HG03135 (cell line): ENCODE results near the gene SPON1.

ENCODE experiments used
- ATAC-seq: cut with Tn5 transposase; IDR thresholded peaks from one replicate; pipeline ENCODE4 v1.9.1; 2021; ENCODE audit warnings: mild to moderate bottlenecking, moderate library complexity; ENCODE audit not compliant: unreplicated experiment

SPON1 gene

DNA sequence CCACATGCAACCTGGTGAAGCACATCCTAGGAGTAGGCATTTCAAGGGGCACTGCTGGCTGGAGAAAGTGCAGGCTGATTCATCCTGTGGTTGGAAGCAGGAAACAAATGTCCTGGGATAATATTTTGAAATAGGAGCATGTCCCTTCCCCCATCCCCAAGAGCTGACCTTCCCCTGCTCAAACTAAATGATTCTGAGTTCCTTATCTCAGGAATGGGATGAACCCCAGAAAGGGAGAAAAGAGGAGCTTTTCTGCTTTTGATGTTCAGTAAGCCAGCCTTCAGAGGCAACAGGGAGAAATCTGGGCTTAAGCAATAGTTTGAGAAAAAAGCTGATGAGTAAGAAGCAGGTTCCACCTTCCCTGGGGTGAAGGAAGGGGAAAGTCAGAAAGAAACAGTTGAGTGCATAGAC is 19.5 kb upstream of the SPON1 start:
- no peak for ATAC-seq

DNA sequence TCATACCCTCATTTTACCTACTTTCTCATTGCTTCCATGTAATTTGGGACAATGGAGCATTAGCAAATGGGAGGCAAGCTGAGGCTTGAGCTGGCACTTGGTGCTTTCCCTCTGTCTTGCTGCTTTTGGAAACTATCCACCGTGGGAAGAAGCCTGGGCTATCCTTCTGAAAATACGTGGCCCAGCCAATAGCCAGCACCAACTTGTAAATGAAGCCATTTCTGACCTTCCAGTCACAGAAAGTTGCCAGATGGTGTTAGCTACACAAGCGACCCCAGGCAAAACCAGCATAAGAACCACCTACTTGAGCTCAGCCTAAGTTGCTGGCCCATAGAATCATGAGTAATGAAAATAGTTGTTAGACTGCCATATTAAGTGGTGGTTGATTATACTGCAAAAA is 18.5 kb upstream of the SPON1 start:
- ATAC-seq: no peak

DNA sequence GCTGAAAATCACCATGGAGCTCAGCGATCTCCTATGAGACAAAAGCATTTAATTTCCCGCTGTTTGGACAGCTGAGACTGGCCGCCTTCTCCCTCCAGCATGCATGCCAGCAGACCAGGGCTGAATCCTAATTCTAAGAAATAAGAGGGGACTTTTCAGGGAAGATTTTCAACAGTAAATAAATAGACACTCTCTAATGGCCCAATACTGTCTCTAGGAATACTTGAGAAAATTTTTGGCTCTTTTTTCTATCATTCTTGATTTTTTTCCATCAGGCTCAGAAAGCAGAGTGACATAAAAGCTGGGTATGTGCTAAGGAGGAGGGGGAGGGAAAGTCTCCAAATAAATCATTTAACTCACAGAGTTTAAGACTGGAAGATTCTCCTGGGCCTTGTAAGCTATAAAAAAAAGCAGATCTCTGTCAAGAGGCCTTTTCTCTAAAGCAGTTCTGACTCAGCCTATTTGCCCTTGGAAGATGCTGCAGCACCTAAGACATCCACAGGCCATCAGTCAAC is 17.6 kb upstream of the SPON1 start:
- ATAC-seq: no peak

DNA sequence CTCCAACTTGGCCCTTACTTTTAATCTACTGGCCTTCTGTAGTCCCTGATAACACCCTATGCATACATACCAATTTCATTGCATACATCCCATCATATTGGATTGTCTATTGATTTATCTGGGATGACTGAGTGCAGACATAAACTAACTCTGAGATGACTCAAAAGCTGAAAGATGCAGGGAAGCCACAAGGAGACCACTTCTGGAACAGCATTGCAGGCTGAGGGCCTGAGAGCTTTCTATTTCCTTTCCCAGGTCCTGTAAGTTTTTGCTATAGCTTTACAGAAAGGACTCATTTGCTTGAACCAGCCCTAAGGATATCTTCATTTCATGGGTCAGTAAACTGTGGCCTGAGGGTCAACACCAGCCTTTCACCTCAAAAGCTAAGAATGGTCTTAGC is 15.1 kb upstream of the SPON1 start:
- no peak for ATAC-seq

DNA sequence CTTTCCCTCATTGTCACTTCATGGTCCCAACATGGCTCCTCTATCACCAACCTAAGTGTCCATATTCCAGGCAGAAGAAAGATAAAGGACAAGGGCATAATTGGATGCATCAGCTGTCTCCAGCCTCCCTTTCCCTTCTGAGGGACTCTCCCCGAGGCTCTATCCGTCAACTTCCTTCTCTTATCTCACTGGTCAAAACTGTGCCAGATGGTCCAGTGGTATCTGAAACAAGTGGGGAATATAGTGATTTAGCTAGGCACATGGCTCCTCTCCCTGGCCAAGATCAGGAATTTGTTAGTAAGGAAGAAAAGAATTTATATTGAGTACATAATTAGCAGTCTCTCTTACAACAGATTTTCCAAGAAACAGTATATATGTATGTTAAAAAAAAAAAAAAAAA is 12.6 kb upstream of the SPON1 start:
- ATAC-seq: no peak

DNA sequence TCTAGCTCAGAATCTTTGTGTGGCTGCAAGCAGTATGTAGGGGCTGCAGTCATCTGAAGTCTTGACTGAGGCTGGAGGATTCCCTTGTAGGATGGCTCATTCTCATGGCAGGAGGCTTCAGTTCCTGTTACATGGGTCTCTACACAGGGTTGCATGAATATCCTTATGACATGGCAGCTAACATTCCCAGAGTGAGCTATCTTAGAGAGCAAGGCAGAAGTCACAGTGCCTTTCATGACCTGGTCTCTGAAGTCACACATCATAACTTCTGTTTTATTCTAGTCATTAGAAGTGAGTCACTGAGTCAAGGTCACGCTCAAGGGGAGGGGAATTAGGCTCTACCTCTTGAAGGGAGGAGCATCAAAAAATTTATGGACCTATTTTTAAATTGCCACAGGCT is 10.3 kb upstream of the SPON1 start:
- ATAC-seq: no peak

DNA sequence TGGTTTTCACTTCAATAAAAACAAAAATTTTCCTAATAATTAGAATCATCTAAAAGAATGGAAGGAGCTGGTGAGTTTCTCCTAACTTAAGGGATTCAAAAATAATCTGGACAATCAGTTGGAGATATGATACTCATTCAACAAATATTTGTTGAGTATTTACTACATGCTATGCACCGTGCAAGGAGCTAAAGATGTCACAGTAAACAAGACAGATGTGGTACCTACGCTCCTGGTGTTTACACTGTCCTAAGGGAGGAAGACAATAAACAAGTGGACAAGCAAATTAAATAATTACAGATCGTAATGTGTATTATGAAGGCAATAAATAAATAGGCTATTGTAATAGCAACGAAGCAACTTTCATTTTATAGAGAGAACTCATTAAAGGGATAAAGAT is 9.9 kb upstream of the SPON1 start:
- no peak for ATAC-seq

DNA sequence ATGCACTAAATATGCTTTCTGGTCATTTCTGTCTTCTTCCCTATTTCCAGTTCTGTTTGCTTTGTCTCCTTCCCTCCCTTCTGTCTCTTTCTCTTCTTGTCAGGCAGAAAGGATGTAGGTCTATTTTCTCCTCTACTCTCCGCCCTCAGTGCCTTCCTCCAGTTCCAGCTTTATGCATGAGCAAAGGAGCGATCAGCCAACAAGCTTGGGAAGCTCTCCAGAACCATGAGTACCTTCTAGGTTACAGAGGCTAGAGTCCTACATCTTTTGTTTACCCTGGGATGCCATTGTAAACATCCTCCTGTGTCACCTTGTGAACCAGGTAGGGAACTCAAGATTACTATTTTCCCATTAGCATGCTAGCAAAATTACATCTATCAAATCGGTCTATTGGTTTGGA is 7.9 kb upstream of the SPON1 start:
- ATAC-seq: no peak

DNA sequence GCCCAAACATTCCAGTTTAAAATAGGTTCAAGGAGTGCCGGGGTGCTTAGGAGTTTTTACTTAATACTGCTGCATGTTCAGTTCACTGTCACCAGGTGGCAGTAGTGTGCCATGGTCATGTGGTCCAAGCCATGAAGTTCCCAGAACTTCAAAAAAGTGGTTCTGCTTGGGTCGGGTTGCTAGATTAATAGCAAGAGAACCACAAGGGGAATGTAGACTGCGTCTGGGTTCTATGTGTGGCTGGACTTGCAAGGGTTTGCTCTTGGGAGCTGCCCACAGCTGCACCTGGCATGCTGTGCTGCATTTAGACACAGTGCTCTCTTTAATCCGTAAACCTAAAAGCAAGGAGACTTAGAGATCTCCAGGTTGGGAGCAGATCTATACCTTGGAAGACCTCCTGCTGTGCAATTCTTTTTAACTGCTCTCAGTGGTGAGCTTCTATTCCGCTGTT is 6.5 kb upstream of the SPON1 start:
- no peak for ATAC-seq

DNA sequence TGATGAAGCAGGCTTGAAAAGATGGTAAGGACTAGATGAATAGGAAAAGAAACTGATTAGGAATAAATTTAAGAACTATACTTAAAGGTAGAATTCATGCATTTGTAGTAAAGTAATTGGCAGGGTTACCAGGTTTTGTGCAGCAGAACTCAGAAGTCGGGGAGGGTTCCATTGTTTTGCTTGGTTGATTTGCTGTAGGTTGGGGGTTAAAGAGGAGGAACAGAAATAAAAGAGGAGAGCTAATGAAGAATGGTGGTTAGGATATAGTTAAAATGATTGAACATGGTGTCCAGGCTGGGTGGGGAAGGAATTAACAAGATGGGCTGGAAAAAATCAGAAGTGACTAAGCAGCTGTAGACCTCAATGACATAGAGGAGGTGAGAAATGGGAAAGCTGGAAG is 5.5 kb upstream of the SPON1 start:
- no peak for ATAC-seq

DNA sequence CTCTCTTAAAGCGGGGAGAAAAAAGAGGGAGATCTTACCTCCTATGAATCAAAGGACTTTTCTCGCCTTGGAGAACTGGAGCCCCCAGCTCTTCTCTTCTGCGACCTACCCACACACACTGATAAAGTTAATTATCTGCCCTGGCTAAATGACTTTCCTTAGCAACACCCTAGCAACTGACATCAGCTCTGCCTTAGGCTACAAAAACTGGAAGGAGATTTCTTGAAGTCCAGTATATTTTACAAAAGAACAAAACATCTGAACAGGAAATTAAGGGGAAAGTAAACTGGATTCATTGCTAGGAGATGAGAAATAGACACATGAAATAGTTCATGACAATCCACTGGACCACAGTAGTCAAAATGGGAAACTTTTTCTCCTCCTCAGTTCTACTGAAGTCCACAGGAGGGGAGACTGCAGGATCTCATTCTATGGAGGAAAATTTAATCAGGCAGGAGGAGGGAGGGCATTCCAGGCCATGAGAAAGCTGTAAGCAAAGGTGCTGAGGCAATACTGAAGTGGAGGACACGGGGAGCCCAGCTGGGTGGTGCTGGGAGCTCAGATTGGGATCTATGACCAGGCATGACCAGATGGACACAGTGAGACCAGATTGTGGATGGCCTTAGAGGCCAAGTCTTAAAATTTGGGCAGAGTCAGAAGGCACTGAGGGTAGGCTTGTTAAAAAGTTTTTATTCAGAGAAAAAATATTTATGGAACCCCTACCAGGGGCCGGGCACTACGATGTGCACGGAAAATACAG is 3.7 kb upstream of the SPON1 start:
- ATAC-seq: no peak

DNA sequence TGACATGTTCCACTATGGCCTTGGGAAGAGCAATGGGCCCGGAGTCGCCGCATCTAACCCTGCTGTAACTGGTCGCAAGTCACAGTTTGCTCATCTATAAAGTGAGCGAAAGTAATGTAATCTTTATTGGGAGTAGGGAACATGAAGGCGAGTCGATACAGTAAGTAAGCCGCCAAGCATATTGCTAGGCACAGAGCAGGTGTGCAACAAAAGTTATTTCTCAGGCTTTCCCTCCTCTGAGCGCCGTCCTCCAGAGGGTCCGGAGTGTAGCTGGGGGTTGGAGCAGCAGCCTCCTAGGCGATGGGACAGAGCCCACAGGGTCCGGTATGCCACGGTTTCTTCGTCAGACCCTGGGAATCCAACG is 343 bp upstream of the SPON1 start:
- no peak for ATAC-seq

DNA sequence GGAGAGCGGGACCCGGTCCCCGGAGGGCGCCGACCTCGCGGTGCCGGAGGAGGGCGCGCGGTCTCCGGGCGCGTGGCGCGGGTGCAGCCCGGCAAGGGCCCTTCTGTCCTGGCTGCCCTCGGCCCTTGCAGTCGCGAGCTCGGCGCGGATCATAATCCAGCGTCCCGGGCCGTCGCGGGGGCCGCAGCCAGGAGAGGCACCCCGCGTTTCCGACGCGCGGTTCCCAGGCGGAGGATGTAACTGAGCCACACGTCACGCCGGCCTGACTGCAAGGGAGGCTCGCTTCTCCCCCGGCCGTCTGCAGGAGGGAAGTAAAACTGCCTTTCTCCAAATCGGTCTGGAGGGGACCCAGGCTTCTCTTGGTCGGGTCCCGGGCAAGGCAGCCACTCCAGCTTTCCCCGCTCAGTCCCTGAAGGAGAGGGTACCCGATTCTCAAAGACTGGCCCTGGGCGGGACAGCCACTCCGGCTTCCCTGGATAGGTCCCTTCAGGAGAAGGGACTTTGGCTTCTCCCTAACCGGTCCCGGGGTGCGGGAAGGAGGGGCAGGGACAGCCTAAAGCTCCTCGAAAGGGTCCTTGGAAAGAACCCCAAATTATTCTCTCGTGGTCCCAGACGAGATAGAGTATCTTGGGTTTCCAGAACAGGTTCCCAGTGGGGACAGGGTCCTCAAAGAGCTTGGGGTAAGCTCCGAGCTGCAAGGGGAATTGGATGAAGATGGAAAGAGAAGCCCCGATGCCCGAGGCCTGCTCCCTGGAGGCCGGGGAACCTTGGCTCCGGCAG is 836 bp downstream of the SPON1 start:
- ATAC-seq: no peak

DNA sequence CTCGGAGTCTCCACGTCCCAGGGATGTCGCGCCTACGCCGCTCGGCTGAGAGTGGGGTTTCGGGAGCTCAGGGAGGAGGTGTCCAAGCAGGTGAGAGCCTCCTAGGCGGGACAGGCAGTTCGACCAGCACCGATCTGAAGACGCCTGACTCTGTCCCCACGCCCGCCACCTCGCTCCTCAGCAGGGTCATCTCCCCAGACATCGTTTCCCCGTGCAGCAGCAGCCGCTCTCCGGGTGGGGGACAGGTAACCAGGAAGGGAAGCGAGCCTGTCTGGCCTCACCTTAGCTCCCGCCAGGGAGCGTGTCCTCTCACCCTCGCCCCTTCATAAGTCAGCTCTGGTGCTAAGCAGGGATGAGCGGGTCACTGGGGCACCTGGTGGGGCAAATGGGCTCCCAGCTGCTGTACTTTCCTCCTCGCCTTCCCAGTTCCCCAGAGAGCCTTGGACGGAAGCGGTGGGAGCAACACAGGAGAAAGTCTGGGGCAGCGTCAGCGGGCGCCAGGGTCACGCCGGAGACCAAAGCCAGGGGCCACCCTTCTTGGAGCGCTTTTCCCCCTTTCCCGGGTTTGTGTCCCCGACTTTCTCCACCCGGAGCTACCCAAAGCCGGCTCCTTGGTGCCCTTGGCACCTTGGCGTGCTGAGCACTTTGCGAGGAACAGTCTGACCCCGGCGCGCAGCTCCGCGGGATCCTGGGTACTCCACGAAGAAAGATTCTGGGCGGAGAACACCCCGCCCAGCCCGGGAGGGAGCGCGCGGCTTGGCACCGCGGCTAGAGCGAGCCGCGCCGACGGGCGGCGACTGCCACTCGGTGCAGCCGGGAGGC is 1.6 kb downstream of the SPON1 start:
- ATAC-seq: no peak

DNA sequence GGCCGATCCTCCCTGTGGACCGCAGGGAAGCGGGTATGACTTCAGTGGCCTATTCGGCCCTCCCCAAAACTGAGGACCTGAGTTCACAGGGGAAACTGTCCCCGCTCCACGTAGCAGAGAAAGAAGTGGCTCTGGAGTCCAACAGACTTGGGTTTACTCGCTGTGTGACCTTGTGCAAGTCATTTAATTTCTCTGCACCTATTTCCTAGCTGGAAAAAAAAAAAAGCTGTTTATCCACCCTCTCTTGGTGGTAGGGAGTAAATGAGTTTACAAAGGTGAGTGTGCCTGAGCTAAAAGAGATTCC is 2.2 kb downstream of the SPON1 start:
- no peak for ATAC-seq

DNA sequence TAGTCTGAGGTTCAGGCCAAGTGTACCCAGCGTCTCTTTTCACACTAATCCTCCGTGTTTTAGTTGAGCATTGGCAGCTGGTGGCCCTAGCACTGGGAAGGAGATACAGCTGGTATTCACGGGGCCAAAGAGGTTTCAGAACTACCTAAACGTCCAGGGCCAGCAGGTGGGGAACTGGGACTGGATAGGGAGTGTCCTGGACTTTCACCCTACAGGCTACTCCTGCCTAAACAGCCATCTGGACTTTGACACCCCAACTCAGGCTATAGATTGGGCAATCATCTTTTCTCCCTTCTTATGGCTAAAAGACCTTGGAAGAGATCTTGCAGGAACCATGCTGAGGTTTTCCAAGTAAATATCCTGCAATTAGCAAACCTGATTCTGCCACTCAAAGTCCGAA is 2.8 kb downstream of the SPON1 start:
- no peak for ATAC-seq

DNA sequence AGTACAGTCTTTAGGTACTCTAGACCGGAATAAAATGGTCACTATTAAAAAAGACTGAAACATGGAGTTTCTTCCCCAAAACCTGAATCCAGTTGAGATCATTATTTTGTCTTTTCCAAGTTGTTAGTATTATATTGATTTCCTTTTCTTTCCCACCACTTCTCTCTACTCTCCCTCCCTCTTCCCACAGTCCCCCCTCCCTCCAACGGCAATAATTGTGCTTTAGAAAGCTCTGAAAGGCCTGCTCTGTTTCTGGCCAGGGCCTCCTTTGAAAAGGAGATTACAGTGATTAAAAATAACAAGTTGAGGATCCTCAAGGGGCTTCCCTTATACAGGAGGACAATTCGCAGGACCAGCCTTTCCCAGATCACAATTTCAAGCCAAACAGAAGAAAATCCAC is 3.5 kb downstream of the SPON1 start:
- no peak for ATAC-seq

DNA sequence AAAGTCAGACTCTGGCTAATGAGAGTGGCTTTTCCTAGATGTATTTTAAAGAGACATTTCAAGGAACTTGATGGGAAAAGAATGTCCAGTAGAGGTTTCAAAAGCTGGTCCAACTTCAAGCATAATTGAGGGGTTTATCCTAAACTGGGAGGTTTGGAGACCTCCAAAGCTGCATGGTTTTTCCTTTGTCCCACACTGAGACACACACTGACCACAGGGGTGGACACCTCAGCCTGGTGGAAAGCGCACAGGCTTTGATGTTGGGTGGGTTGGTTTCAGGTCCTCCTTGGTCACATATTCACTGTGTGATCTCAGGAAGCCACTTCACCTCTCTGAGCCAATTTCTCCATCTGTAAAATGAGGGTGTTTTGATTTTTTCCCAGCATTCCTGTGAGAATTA is 4.0 kb downstream of the SPON1 start:
- no peak for ATAC-seq

DNA sequence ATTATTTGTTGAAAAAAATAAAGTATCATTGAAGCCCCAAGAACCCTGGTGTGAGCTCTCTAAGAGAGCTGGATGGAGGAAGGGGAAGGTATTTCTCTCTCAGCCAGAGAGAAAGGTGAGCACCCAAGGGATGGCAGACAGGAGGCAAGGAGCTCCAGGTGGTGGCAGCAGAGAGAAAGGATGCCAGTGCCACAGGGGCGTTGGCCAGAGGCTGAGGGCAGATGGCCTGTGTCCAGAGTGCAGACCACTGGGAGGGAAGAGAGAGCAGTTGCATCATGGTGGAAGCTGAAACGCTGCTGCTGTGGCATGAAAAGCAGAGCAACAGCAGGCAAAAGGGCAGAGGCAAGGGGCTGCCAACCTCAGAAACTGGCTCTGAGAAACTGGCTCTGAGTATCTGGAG is 8.5 kb downstream of the SPON1 start:
- ATAC-seq: no peak

DNA sequence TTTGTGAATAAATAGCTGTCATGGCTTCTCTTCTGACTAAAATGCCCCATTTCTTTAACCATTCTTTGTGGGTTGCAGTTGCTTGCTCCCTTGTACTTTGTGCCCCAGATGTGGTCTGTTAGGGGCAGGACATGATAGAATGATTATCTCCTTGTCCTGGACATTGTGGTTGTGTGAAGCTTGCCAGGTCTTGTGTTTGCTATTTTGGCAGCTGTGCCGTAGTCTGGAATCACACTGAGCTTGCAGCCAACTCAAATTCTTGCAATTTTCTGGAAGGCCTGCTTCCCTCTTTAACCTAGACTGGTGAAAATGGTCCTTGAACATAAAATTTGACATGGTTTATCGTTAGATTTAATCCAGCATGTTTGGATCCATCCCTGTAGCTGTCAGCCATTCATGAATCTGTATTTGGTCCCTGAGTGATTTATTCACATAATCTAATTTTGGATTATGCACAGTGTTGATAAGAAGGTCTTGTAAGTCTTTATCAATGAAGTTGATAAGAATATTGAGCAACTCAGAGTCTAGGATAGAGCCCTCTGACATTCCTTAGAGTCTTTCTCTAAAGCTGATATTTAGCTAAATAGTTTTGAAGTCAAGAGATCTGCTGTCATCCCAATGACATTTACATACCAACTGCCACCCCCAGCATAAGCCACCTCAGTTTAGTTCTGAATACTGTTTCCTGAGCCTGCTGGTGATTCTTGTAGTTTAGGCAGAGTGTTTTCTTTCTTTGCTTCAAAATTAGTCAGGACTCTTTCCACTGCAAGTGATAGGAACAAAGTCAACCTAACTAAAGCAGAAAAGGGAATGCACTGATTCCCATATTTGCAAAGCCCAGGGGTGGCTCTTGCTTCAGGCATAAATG is 9.8 kb downstream of the SPON1 start:
- no peak for ATAC-seq

DNA sequence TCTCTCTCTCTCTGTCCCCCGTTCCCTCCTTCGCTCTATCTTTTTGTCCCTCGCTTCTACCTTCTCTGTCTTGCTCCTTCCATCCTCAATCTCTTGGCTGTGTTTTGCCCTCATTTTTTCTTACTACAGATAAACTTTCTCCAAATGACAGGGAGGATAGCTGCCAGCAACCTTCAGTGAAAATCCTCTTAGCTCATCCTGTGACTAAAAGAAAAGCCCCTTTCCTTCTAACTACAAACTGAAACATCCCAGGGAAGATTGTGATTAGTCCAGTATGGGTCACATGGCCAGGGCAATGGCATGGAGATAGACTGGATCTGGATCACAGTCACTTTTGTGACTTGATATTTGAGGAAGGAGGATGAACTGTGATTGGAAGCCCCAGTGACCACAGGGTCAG is 10.4 kb downstream of the SPON1 start:
- ATAC-seq: no peak
